Measurements from ENCODE around the gene RRAGA. TPM values are rescaled to one million over a fixed set of nuclear protein-coding genes. Genes with fewer than 3 reads are reported as not detected.
A peak's percentile ranks its signal among the peaks of the same experiment; 100 is the strongest.

The RRAGA gene
- total RNA-seq, 1 donor from 2014 or later, result 54.6 TPM

- no peak for DNase-seq (ENCODE audit: low read depth)
- no peak for TF ChIP-seq CTCF (IDR thresholded peaks at IDR 0.05; ENCODE audit: insufficient read depth, low read length, poor library complexity, severe bottlenecking)
- H3K27me3 ChIP-seq (ENCODE audit: control insufficient read depth, insufficient read depth, low read length), result no peaks in the 10 kb centered on the region
- H3K36me3 ChIP-seq (ENCODE audit: control insufficient read depth, insufficient read depth, low read length), result no peaks in the 10 kb centered on the region
- no peak overlapping the region for H3K4me3 ChIP-seq (ENCODE audit: low read depth, low read length)
Measured at GRCh38 chr9:19022206-19022605, 27.0 kb upstream of the RRAGA start.

- no peaks in the 10 kb centered on the region for H3K36me3 ChIP-seq (ENCODE audit: control insufficient read depth, insufficient read depth, low read length)
- no peak for TF ChIP-seq CTCF (IDR thresholded peaks at IDR 0.05; ENCODE audit: insufficient read depth, low read length, poor library complexity, severe bottlenecking)
- no peak overlapping the region for H3K4me3 ChIP-seq (ENCODE audit: low read depth, low read length)
- H3K27me3 ChIP-seq (ENCODE audit: control insufficient read depth, insufficient read depth, low read length), result no peaks in the 10 kb centered on the region
- no peak for DNase-seq (ENCODE audit: low read depth)
Measured at GRCh38 chr9:19023078-19023477, 26.1 kb upstream of the RRAGA start.

DNA sequence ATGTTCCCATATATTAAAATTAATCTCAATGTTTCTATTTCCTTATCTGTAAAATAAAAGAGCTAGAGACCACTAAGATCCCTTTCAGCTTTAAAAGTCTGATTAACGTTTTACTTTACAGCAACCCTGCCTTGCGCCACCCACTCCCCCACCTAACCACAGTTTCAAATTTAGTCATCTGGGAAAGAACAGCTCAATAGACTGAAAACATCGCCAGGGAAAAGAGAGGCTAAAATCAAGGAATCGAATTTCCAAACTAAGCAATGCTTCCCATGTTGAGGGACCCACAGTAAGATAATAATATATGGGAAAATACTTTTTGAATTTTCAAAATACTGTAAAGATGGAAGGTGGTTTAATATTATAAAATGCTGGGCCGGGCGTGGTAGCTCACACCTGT, 22.9 kb upstream of the RRAGA start:
- no peak for DNase-seq (ENCODE audit: low read depth)
- Histone ChIP-seq H3K36me3 (ENCODE audit: control insufficient read depth, insufficient read depth, low read length) (no peaks in the 10 kb centered on the region), H3K27me3 (ENCODE audit: control insufficient read depth, insufficient read depth, low read length) (no peaks in the 10 kb centered on the region), H3K4me3 (ENCODE audit: low read depth, low read length) (no peak overlapping the region)
- TF ChIP-seq CTCF (IDR thresholded peaks at IDR 0.05; ENCODE audit: insufficient read depth, low read length, poor library complexity, severe bottlenecking), result no peak

GRCh38 chr9:19027825-19028224, 21.4 kb upstream of the RRAGA start:
- TF ChIP-seq CTCF (IDR thresholded peaks at IDR 0.05; ENCODE audit: insufficient read depth, low read length, poor library complexity, severe bottlenecking), result no peak
- Histone ChIP-seq H3K4me3 (ENCODE audit: low read depth, low read length) (no peak overlapping the region), H3K27me3 (ENCODE audit: control insufficient read depth, insufficient read depth, low read length) (no peaks in the 10 kb centered on the region), H3K36me3 (ENCODE audit: control insufficient read depth, insufficient read depth, low read length) (no peaks in the 10 kb centered on the region)
- DNase-seq (ENCODE audit: low read depth), result no peak

DNA sequence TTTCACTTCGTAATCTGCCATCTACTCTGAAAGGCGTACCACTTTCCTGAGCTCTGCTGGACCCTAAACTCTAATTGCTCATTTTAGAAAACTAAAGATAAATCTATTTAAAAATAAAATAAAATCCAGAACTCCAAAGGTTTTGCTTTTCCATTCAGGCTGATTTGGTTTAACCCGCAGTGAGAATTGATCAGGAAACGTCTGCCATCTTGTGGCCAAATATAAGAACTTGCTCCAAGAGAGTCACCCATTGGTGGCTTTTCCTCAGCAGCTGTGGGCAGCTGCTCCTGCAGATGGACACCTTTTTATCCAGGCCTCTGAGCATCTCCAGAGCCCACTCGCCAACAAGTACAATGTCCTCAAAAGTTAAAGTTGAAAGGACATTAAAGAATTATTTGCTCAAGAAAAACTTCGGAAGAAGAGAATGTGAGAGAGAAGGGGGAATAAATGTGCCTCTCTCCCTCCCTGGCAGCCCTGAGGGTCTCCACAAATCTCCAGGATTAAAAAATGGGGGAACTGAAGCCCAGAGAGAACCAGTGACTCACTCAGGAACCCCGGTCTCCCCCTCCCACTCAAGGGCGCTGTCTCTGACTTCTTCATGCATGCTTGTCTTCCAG, 20.3 kb upstream of the RRAGA start:
- no peak for DNase-seq (ENCODE audit: low read depth)
- peak; percentile 55 for TF ChIP-seq CTCF (IDR thresholded peaks at IDR 0.05; ENCODE audit: insufficient read depth, low read length, poor library complexity, severe bottlenecking)

GRCh38 chr9:19030899-19031298, 18.3 kb upstream of the RRAGA start:
- H3K36me3 ChIP-seq (ENCODE audit: control insufficient read depth, insufficient read depth, low read length), result no peaks in the 10 kb centered on the region
- DNase-seq (ENCODE audit: low read depth), result no peak
- no peak overlapping the region for H3K4me3 ChIP-seq (ENCODE audit: low read depth, low read length)
- no peak for TF ChIP-seq CTCF (IDR thresholded peaks at IDR 0.05; ENCODE audit: insufficient read depth, low read length, poor library complexity, severe bottlenecking)
- H3K27me3 ChIP-seq (ENCODE audit: control insufficient read depth, insufficient read depth, low read length), result no peaks in the 10 kb centered on the region

More for the DNA sequence above, 20.3 kb upstream of the RRAGA start:
- H3K36me3 ChIP-seq (ENCODE audit: control insufficient read depth, insufficient read depth, low read length), result no peaks in the 10 kb centered on the region
- no peaks in the 10 kb centered on the region for H3K27me3 ChIP-seq (ENCODE audit: control insufficient read depth, insufficient read depth, low read length)
- no peak overlapping the region for H3K4me3 ChIP-seq (ENCODE audit: low read depth, low read length)
